CD1c-positive myeloid dendritic cell (primary cell): ENCODE data around the gene HADHB.
"Not testable (repeated sequence)": the region's sequence is repeated elsewhere in the genome, so short reads cannot be mapped to it uniquely, and the experiment has no call there.

ENCODE experiments used
- DNase-seq: peaks from one replicate; pipeline ENCODE4 v3.0.0-alpha.2; 2016; ENCODE audit errors: extremely low spot score

Gene HADHB

GRCh38 chr2:26329083-26329482 is 84.3 kb downstream of the HADHB start:
- DNase-seq: not testable (repeated sequence)

DNA sequence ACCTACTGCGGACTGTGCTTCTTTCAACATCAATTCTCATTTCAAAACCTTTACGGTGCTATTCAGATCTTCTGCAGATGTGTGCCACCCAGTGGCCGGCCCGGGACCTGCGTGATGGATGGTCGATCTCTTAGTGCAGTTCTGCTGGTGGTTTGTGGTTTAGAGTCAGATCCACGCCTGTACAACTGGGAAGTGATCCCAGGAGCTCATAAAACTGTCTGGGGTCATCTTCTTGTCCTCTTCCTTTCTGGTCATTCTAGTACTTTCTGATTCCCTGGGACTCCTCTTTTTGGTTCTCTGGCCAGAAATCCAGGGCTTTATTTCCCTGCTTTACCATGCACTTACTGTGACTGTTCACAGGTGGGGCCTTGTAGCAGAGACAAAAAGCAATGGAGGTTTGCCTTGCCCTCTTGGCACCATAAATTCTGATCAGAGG is 85.4 kb downstream of the HADHB start:
- peak; percentile 90 for DNase-seq

DNA sequence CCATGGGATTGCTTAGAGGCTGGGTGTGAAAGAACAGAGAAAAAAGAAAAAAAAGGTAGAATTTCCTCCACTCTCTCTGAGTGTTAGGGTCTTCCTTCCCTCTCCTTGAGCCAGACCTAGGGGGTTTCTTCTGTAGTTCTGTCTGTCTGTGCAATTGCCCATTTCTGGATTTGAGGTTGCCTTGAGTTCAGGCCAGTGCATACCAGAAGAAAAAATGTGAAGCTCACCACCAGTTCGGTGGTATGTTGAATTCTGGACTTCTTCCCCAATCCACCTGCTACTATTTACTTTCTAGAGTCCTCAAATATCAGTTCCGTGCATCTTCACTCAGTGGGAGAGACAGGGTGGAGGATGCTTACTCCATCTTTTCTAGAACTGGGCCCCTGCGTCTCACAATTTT is 85.9 kb downstream of the HADHB start:
- no peak for DNase-seq

- DNase-seq: not testable (repeated sequence)
These were observed 86.6 kb downstream of the HADHB start for GRCh38 chr2:26331321-26331720.

- DNase-seq: no peak
These were observed 88.6 kb downstream of the HADHB start for GRCh38 chr2:26333293-26333692.

DNA sequence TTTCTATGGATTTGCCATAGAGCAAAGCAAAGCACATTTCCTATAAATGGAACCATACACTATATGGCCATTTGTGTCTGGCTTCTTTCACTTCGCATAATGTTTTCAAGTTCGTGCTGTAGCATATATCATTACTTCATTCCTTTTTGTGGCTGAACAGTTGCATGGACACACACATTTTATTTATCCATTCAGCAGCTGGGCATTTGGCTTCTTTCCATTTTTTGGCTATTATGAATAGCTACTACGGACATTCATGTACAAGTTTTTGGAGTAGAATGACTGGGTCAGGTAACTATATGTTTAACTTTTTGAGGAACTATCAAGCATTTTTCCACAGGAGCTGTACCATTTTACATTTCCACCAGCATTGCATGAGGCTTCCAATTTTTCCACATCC is 90.5 kb downstream of the HADHB start:
- DNase-seq: no peak

DNA sequence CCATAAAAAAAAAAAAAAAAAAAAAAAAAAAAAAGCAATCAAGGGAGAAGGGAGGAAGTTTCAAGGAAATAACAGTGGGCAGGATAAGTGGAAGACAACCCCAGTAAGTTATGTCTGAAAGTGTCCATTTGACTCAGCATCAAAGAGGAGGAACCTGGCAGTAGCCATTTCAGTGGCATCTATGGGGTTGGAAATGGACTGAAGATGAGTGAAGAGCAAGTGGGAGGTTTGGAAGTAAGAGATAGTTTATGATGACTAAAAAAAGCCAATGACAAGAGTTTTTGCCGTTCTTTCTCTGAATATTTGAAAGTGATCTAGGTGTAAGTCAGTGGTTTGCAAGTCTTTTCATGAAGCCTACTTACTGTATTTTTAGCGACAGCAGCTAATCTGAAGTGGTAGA is 92.0 kb downstream of the HADHB start:
- no peak for DNase-seq

GRCh38 chr2:26337298-26337697 is 92.6 kb downstream of the HADHB start:
- no peak for DNase-seq
